Measurements from ENCODE around the gene DCUN1D2. TPM values are rescaled to one million over a fixed set of nuclear protein-coding genes. Genes with fewer than 3 reads are reported as not detected.

Gene DCUN1D2
- total and polyA plus RNA-seq, 8 donors: 4.8 to 18.3 (median 8.3) TPM

GRCh38 chr13:113458253-113459065 lies 32.1 kb downstream of the DCUN1D2 start:
- TF ChIP-seq CTCF (IDR thresholded peaks at IDR 0.05): peak in 1 of 4 donors; percentile 7
- H3K4me1 ChIP-seq: peaks cover 0 to 3% (median 0%) of the 10 kb centered on the region in 3 donors
- H3K4me3 ChIP-seq: no peak overlapping the region
- H3K36me3 ChIP-seq: peaks cover 0 to 32% (median 8%) of the 10 kb centered on the region in 3 donors
- DNase-seq (peak in 2 of 6 donors; percentile 54 to 55), ATAC-seq (no peak), FAIRE-seq (no peak)
- H3K27ac ChIP-seq: no peak overlapping the region
- H3K9me3 ChIP-seq: no peaks in the 10 kb centered on the region
- WGBS, 2 donors: 82 to 86% methylated on average over 23 of the region's 23 CpGs
- H3K27me3 ChIP-seq: no peaks in the 10 kb centered on the region
- intact Hi-C loops (cut with DNase I): no loop called here

- intact Hi-C loops (cut with DNase I): no loop called here
- no peaks in the 10 kb centered on the region for H3K9me3 ChIP-seq
- no peak overlapping the region for H3K4me3 ChIP-seq
- no peak overlapping the region for H3K27ac ChIP-seq
- no peaks in the 10 kb centered on the region for H3K27me3 ChIP-seq
- WGBS, 2 donors: 92 to 93% methylated on average over 27 of the region's 27 CpGs
- ATAC-seq: no peak
- no peak for TF ChIP-seq CTCF (IDR thresholded peaks at IDR 0.05)
- peaks cover 0 to 3% (median 0%) of the 10 kb centered on the region in 3 donors for H3K4me1 ChIP-seq
- DNase-seq: peak in 1 of 6 donors; percentile 50
- peaks cover 0 to 32% (median 8%) of the 10 kb centered on the region in 3 donors for H3K36me3 ChIP-seq
- FAIRE-seq: no peak
Measured at GRCh38 chr13:113457510-113457909, 33.0 kb downstream of the DCUN1D2 start.

- Histone ChIP-seq H3K4me3 (no peak overlapping the region), H3K4me1 (peaks cover 0 to 1% (median 0%) of the 10 kb centered on the region in 3 donors), H3K9me3 (no peaks in the 10 kb centered on the region), H3K27me3 (no peaks in the 10 kb centered on the region), H3K36me3 (peaks cover 0 to 32% (median 8%) of the 10 kb centered on the region in 3 donors), H3K27ac (no peak overlapping the region)
- no peak for FAIRE-seq
- DNase-seq: peak in 1 of 6 donors; percentile 43
- no peak for TF ChIP-seq CTCF (IDR thresholded peaks at IDR 0.05)
- 92 to 93% methylated on average over 16 of the region's 16 CpGs for WGBS, 2 donors
- intact Hi-C loops (cut with DNase I): no loop called here
- ATAC-seq: no peak
Measured at GRCh38 chr13:113456116-113456702, 34.3 kb downstream of the DCUN1D2 start.

GRCh38 chr13:113455384-113455783 lies 35.1 kb downstream of the DCUN1D2 start:
- intact Hi-C loops (cut with DNase I): no loop called here

More at GRCh38 chr13:113455384-113455783, 35.1 kb downstream of the DCUN1D2 start:
- no peak overlapping the region for H3K4me3 ChIP-seq
- FAIRE-seq (no peak), ATAC-seq (peak in 2 of 4 donors; percentile 38 to 41), DNase-seq (peak in 1 of 6 donors; percentile 39)
- no peaks in the 10 kb centered on the region for H3K9me3 ChIP-seq
- H3K36me3 ChIP-seq: peaks cover 0 to 28% (median 4%) of the 10 kb centered on the region in 3 donors
- no peaks in the 10 kb centered on the region for H3K27me3 ChIP-seq
- H3K27ac ChIP-seq: no peak overlapping the region
- no peak for TF ChIP-seq CTCF (IDR thresholded peaks at IDR 0.05)
- 54 to 67% methylated on average over 18 of the region's 18 CpGs for WGBS, 2 donors
- H3K4me1 ChIP-seq: no peaks in the 10 kb centered on the region

All from pancreas (tissue), 10 donors.